Neural cell (in vitro differentiated cells): ENCODE data around the gene TNFRSF8. TPM values are rescaled to one million over a fixed set of nuclear protein-coding genes. Genes with fewer than 3 reads are reported as not detected.

Experiments
- H2AFZ ChIP-seq: fragments of 200-600, 300-800 bp; sonication (generic), shearing (Covaris generic); 2 replicates; pipeline ENCODE4 v1.6.0; 2014; ENCODE audit warnings: low read depth, mild to moderate bottlenecking, antibody characterized with exemption, low read length, moderate library complexity
- H3F3A ChIP-seq: fragments of 200-600 bp; shearing (Covaris generic); 2 replicates; pipeline ENCODE4 v1.6.1; 2016; ENCODE audit warnings: mild to moderate bottlenecking, moderate library complexity, mixed read lengths, antibody characterized with exemption, low read length; ENCODE audit not compliant: insufficient read depth, poor library complexity, severe bottlenecking
- H3K27ac ChIP-seq: fragments of 200-600, 300-800 bp; sonication (generic), shearing (Covaris generic); 2 replicates; pipeline ENCODE4 v1.5.1; 2014; ENCODE audit warnings: mild to moderate bottlenecking, low read length, moderate library complexity
- H3K27me3 ChIP-seq: fragments of 300-800, 200-600 bp; sonication (generic), shearing (Covaris generic); 2 replicates; pipeline ENCODE4 v1.6.0; 2014; ENCODE audit warnings: mild to moderate bottlenecking, low read depth, low read length, moderate library complexity; ENCODE audit not compliant: insufficient read depth
- H3K36me3 ChIP-seq: fragments of 300-800, 200-600 bp; sonication (generic), shearing (Covaris generic); 2 replicates; pipeline ENCODE4 v1.5.1; 2014; ENCODE audit warnings: mild to moderate bottlenecking, antibody characterized with exemption, low read length, moderate library complexity; ENCODE audit not compliant: insufficient read depth
- H3K4me2 ChIP-seq: fragments of 300-800, 200-600 bp; sonication (generic), shearing (Covaris generic); 2 replicates; pipeline ENCODE4 v1.6.0; 2014; ENCODE audit warnings: mild to moderate bottlenecking, low read length
- H3K4me3 ChIP-seq: fragments of 300-800, 200-600 bp; sonication (generic), shearing (Covaris generic); 2 replicates; pipeline ENCODE4 v1.5.1; 2014; ENCODE audit warnings: mild to moderate bottlenecking, low read length, moderate library complexity
- H3K79me2 ChIP-seq: fragments of 200-600 bp; shearing (Covaris generic); replicated peaks from 2 replicates; pipeline ENCODE4 v1.6.0; 2014; ENCODE audit warnings: mild to moderate bottlenecking, low read length, moderate library complexity; ENCODE audit not compliant: insufficient read depth
- H3K9ac ChIP-seq: fragments of 300-800, 200-600 bp; sonication (generic), shearing (Covaris generic); 2 replicates; pipeline ENCODE4 v1.6.1; 2016; ENCODE audit warnings: mild to moderate bottlenecking, low read length, mixed read lengths
- H3K9me2 ChIP-seq: fragments of 200-600 bp; shearing (Covaris generic); 2 replicates; pipeline ENCODE4 v1.6.1; 2016; ENCODE audit warnings: mild to moderate bottlenecking, low read length, mixed read lengths; ENCODE audit not compliant: insufficient read depth
- H3K9me3 ChIP-seq: fragments of 200-600, 300-800 bp; sonication (generic), shearing (Covaris generic); 2 replicates; pipeline ENCODE4 v1.6.1; 2016; ENCODE audit warnings: mild to moderate bottlenecking, mixed run types, low read length, moderate library complexity, mixed read lengths
- H4K20me1 ChIP-seq: fragments of 200-600 bp; shearing (Covaris generic); 2 replicates; pipeline ENCODE4 v1.6.1; 2016; ENCODE audit warnings: mild to moderate bottlenecking, mixed run types; ENCODE audit not compliant: insufficient read depth
- EP300 ChIP-seq: fragments of 450-650 bp; conservative IDR thresholded peaks from 2 replicates; pipeline ENCODE4 v1.6.1; 2014; ENCODE audit warnings: antibody characterized with exemption, mild to moderate bottlenecking, moderate library complexity; ENCODE audit not compliant: poor library complexity, severe bottlenecking
- EZH2 ChIP-seq: fragments of 200-600, 300-800 bp; shearing (Covaris generic), sonication (generic); IDR thresholded peaks from 2 replicates; pipeline ENCODE4 v1.6.1; 2014; ENCODE audit warnings: antibody characterized with exemption, low read length, borderline replicate concordance, mild to moderate bottlenecking; ENCODE audit not compliant: insufficient read depth, poor library complexity, severe bottlenecking
- MXI1 ChIP-seq: fragments of 450-650 bp; conservative IDR thresholded peaks from 2 replicates; pipeline ENCODE4 v1.6.1; 2014; ENCODE audit warnings: antibody characterized with exemption, mild to moderate bottlenecking; ENCODE audit not compliant: poor library complexity, severe bottlenecking
- POLR2AphosphoS5 ChIP-seq: IDR thresholded peaks from 2 replicates; pipeline ENCODE4 v1.6.1; 2012
- RAD21 ChIP-seq: fragments of 450-650 bp; conservative IDR thresholded peaks from 2 replicates; pipeline ENCODE4 v1.6.1; 2014; ENCODE audit warnings: antibody characterized with exemption, mild to moderate bottlenecking, moderate library complexity
- REST ChIP-seq: IDR thresholded peaks from 2 replicates; pipeline ENCODE4 v1.6.1; 2012; ENCODE audit warnings: borderline replicate concordance
- SMC3 ChIP-seq: fragments of 450-650 bp; conservative IDR thresholded peaks from 2 replicates; pipeline ENCODE4 v1.6.1; 2014; ENCODE audit warnings: antibody characterized with exemption, mild to moderate bottlenecking, moderate library complexity; ENCODE audit not compliant: poor library complexity
- TAF1 ChIP-seq: IDR thresholded peaks from 2 replicates; pipeline ENCODE4 v1.6.1; 2012; ENCODE audit warnings: low read depth
- polyA plus RNA-seq: library from polyadenylated mRNA; depleted of rRNA; stranded (reverse); fragments of >200 nt; gene quantifications from 2 replicates; pipeline ENCODE4 v1.2.3, GENCODE V29; 2014
- TF ChIP-seq, protein P1 (sequence below): fragments of 450-650 bp; IDR thresholded peaks from 2 replicates; pipeline ENCODE4 v1.5.1; 2014; ENCODE audit warnings: antibody characterized with exemption, mild to moderate bottlenecking, moderate library complexity; ENCODE audit not compliant: poor library complexity, severe bottlenecking

The TNFRSF8 gene
- polyA plus RNA-seq, 1 donor from 2014 or later = not detected

DNA sequence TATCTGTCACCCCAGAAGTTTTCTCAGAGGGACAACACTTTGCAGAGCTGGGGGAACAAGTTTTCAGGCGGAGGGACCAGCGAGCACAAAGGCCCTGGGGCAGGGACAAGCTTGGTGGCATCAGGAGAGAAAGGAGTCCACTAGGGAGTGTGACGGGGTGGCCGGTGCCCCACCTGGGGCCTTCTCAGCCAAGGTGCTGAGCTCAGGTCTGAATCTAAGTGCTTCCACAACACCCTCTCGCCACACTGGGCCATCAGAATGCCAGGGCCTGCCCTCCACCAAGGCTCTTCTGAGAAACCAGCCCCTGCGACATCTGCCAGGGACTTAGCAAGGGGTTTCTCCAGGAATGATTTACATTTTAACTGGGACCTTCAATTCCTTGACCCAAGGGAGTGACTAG, 7.8 kb upstream of the TNFRSF8 start:
- no peak overlapping the region for H3K27ac ChIP-seq

GRCh38 chr1:12056331-12056841, 6.7 kb upstream of the TNFRSF8 start:
- no peaks in the 10 kb centered on the region for H4K20me1 ChIP-seq
- H3K9me2 ChIP-seq = no peaks in the 10 kb centered on the region
- no peaks in the 10 kb centered on the region for H3K79me2 ChIP-seq
- no peak overlapping the region for H2AFZ ChIP-seq
- H3F3A ChIP-seq = no peaks in the 10 kb centered on the region
- no peak overlapping the region for H3K4me3 ChIP-seq
- H3K27ac ChIP-seq = no peak overlapping the region
- peaks cover 5% of the 10 kb centered on the region for H3K27me3 ChIP-seq
- no peak overlapping the region for H3K9ac ChIP-seq
- no peak overlapping the region for H3K4me2 ChIP-seq
- no peaks in the 10 kb centered on the region for H3K36me3 ChIP-seq
- H3K9me3 ChIP-seq = no peaks in the 10 kb centered on the region
- TF ChIP-seq EP300 (no peak), POLR2AphosphoS5 (no peak), RAD21 (no peak), REST (no peak), SMC3 (no peak), MXI1 (no peak), EZH2 (no peak)
- TF ChIP-seq, protein P1, sequence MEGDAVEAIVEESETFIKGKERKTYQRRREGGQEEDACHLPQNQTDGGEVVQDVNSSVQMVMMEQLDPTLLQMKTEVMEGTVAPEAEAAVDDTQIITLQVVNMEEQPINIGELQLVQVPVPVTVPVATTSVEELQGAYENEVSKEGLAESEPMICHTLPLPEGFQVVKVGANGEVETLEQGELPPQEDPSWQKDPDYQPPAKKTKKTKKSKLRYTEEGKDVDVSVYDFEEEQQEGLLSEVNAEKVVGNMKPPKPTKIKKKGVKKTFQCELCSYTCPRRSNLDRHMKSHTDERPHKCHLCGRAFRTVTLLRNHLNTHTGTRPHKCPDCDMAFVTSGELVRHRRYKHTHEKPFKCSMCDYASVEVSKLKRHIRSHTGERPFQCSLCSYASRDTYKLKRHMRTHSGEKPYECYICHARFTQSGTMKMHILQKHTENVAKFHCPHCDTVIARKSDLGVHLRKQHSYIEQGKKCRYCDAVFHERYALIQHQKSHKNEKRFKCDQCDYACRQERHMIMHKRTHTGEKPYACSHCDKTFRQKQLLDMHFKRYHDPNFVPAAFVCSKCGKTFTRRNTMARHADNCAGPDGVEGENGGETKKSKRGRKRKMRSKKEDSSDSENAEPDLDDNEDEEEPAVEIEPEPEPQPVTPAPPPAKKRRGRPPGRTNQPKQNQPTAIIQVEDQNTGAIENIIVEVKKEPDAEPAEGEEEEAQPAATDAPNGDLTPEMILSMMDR = no peak

More for the DNA sequence above, 7.8 kb upstream of the TNFRSF8 start:
- Histone ChIP-seq H3K4me2 (no peak overlapping the region), H3K79me2 (no peaks in the 10 kb centered on the region), H3K4me3 (no peak overlapping the region), H3K9ac (no peak overlapping the region), H3K36me3 (no peaks in the 10 kb centered on the region), H3K9me2 (no peaks in the 10 kb centered on the region), H3K27me3 (no peaks in the 10 kb centered on the region), H4K20me1 (no peaks in the 10 kb centered on the region), H3K9me3 (no peaks in the 10 kb centered on the region), H2AFZ (no peak overlapping the region), H3F3A (no peaks in the 10 kb centered on the region)
- TF ChIP-seq TAF1 (no peak), POLR2AphosphoS5 (no peak), RAD21 (no peak), REST (no peak), EP300 (no peak), MXI1 (no peak), SMC3 (no peak)
- TF ChIP-seq, protein P1 = no peak
